AG04450 (cell line): ENCODE results near the gene SYT6. TPM values are rescaled to one million over a fixed set of nuclear protein-coding genes. Genes with fewer than 3 reads are reported as not detected.

Experiments used
- CTCF ChIA-PET: fragments of 300-600, 350-600 bp; formaldehyde crosslinking; extraction: SDS; loops from one replicate; lab custom pipeline; 2022; ENCODE audit warnings: antibody characterized with exemption, inconsistent platforms; lab: Charles Lee
- POLR2A ChIA-PET: fragments of 350-600 bp; formaldehyde crosslinking; extraction: SDS; loops from one replicate; lab custom pipeline; 2021; ENCODE audit warnings: antibody characterized with exemption, inconsistent platforms; lab: Yijun Ruan, JAX
- DNase-seq: peaks from one replicate; pipeline ENCODE4 v3.0.0-alpha.2; 2011; ENCODE audit warnings: low read depth, low spot score
- H3K27ac ChIP-seq: one replicate; pipeline ENCODE4 v1.5.1; 2012; ENCODE audit warnings: low read depth, low read length, control low read depth
- H3K27me3 ChIP-seq: one replicate; pipeline ENCODE4 v1.6.0; 2012; ENCODE audit warnings: low read length; ENCODE audit not compliant: control insufficient read depth, insufficient read depth
- H3K4me3 ChIP-seq: 2 replicates; pipeline ENCODE4 v1.5.1; 2011; ENCODE audit warnings: mild to moderate bottlenecking, low read depth, low read length, control low read depth
- H3K9me3 ChIP-seq: 2 replicates; pipeline ENCODE4 v1.5.1; 2012; ENCODE audit warnings: low read length; ENCODE audit not compliant: control insufficient read depth, insufficient read depth
- polyA plus RNA-seq: library from polyadenylated mRNA; depleted of rRNA; stranded (reverse); fragments of >200 nt; gene quantifications from 2 replicates; pipeline ENCODE4 v1.2.3, GENCODE V29; 2011; rRNA removed
- TF ChIP-seq, protein P1 (sequence below): IDR thresholded peaks from 2 replicates; pipeline ENCODE4 v1.5.1; 2011; ENCODE audit warnings: low read depth, low read length, control low read depth, inconsistent platforms

Gene SYT6
- polyA plus RNA-seq, 1 experiment: not detected

DNA sequence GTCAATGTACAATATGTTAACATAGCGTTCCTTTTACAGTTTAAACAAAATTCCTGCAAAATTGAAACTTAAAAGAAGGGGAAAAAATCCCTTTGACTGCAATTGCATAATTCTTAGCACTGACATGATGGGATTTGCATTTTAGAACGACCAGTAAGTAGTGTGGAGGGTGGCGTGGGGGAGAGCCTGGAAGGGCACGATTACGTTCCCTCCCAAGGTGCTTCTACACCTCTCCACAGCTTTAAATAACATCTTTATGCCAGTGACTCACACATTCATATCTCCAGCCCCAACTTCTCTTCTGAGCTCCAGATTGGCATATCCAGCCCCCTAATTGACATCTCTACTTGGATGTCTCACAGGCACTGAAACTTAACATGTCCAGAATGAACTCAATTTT is 110.1 kb downstream of the SYT6 start:
- no peak for DNase-seq
- TF ChIP-seq, protein P1, sequence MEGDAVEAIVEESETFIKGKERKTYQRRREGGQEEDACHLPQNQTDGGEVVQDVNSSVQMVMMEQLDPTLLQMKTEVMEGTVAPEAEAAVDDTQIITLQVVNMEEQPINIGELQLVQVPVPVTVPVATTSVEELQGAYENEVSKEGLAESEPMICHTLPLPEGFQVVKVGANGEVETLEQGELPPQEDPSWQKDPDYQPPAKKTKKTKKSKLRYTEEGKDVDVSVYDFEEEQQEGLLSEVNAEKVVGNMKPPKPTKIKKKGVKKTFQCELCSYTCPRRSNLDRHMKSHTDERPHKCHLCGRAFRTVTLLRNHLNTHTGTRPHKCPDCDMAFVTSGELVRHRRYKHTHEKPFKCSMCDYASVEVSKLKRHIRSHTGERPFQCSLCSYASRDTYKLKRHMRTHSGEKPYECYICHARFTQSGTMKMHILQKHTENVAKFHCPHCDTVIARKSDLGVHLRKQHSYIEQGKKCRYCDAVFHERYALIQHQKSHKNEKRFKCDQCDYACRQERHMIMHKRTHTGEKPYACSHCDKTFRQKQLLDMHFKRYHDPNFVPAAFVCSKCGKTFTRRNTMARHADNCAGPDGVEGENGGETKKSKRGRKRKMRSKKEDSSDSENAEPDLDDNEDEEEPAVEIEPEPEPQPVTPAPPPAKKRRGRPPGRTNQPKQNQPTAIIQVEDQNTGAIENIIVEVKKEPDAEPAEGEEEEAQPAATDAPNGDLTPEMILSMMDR: no peak
- no peak overlapping the region for H3K27ac ChIP-seq
- H3K27me3 ChIP-seq: peaks cover 17% of the 10 kb centered on the region
- no peak overlapping the region for H3K4me3 ChIP-seq
- ChIA-PET POLR2A (no interaction called here), CTCF (no interaction called here)
- no peaks in the 10 kb centered on the region for H3K9me3 ChIP-seq

DNA sequence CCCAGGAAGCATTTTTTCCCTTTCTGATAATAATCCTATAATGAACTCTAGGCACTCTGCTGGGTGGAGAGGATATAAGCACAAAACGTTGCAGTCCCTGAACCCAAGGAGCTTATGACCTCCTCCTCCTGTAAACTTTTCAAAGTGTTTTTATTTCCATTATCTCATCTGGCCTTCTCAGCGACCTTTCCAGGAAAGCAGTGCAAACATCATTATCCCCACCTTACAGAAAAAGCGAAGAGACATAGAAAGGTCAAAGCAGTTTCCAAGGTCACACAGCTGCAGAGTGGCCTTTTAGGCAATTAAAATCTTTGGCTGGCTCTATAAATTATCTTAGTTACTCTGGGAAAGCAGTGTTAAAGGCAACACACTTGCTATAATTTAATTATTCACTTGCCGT is 110.6 kb downstream of the SYT6 start:
- Histone ChIP-seq H3K27me3 (peaks cover 17% of the 10 kb centered on the region), H3K4me3 (no peak overlapping the region), H3K9me3 (no peaks in the 10 kb centered on the region), H3K27ac (no peak overlapping the region)
- CTCF ChIA-PET: no interaction called here
- POLR2A ChIA-PET: no interaction called here
- TF ChIP-seq, protein P1: no peak
- no peak for DNase-seq

DNA sequence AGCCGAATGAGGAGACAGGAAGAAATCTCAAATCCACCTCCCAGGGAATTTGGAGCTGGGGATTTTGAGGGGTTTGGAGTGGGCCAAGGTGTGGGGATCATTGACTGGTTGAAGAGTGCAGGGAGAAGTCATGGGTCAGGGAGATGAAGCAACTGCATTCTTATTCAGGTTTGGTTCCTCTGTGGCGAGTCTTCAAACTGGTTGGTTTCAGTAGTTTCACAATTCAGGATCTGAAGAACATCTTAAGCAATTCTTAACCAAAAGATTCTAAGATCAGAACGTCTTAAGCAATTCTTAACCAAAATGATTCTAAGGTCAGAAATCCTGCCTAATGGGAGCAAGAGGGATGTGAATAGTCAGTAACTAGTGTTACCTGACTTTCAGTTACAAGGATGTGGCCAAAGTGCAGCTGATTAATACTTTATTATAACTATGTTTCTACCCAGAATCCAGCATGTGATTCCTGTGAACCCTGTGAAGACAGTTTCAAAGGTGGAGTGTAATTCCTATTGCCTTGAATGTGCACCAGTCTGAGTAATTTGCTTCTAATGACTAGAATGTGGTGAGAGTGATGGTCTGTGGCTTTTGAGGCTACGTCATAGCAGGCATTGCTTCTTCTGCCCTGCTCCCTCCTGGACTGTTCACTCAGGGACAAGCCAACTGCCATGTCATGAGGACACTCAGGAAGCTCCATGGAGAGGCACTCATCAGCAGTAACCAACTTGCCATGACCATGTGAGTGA is 113.2 kb downstream of the SYT6 start:
- Histone ChIP-seq H3K9me3 (no peaks in the 10 kb centered on the region), H3K4me3 (no peak overlapping the region), H3K27ac (no peak overlapping the region), H3K27me3 (peaks cover 17% of the 10 kb centered on the region)
- DNase-seq: no peak
- ChIA-PET POLR2A (no interaction called here), CTCF (no interaction called here)
- TF ChIP-seq, protein P1: no peak

Other genes with a start within 250 kb of the SYT6 start
- 13.6 and 16.5 TPM in 2 replicates for gene AP4B1, start 249.1 kb downstream of the SYT6 start, polyA plus RNA-seq
- 2.7 and 3.2 TPM in 2 replicates for gene DCLRE1B, start 248.5 kb downstream of the SYT6 start, polyA plus RNA-seq
- gene HIPK1, start 224.5 kb downstream of the SYT6 start, polyA plus RNA-seq: 28.4 and 31.3 TPM in 2 replicates
- gene OLFML3, start 174.4 kb downstream of the SYT6 start, polyA plus RNA-seq: 90.3 and 105 TPM in 2 replicates